K562 (cell line): ENCODE results near the gene TAF11. TPM values are rescaled to one million over a fixed set of nuclear protein-coding genes. Genes with fewer than 3 reads are reported as not detected.

Experiments
- polyA plus RNA-seq, 8 experiments: library from polyadenylated mRNA; depleted of rRNA in 4 of 8; stranded (reverse) in 5 of 8; unstranded in 3 of 8; fragments of >200 nt; fragmentation: Nextera tagmentation in 2 of 8; fragmentation: Illumina TruSeq in 1 of 8; extraction: Ambion mirVana in 2 of 8; extraction: Trizol in 1 of 8; gene quantifications; 2 replicates each; pipeline versions ENCODE4 v1.2.1 to v1.2.3, GENCODE V29; 2011 to 2014; ENCODE audit warnings: inconsistent platforms in 1 of 8, missing spikeins in 1 of 8
- total RNA-seq, 7 experiments: library from RNA; depleted of rRNA in 6 of 7; stranded (reverse); fragments of >200 nt in 6 of 7; fragmentation: Illumina TruSeq in 2 of 7; extraction: Trizol in 2 of 7; gene quantifications; 2 replicates each; pipeline versions ENCODE4 v1.2.1 to v1.2.3, GENCODE V29; 2011 to 2021; ENCODE audit warnings: low replicate concordance in 1 of 7

Gene TAF11
- total and polyA plus RNA-seq, 9 of the 15 experiments (the other 6 are each of a cell fraction or from before 2014, with no cell fraction given): 40.9 to 91.9 (median 71.9) TPM

Other genes starting within 250 kb of the TAF11 start
- 35.7 and 44.7 TPM in 2 replicates for gene ILRUN, start 191.3 kb downstream of the TAF11 start, total RNA-seq (2014; rRNA removed)
- 54.9 and 57.6 TPM in 2 replicates for gene ILRUN, start 191.3 kb downstream of the TAF11 start, total RNA-seq (2014; rRNA removed; fragmentation: Illumina TruSeq; extraction: Trizol)
- gene ILRUN, start 191.3 kb downstream of the TAF11 start, total RNA-seq (2015; rRNA removed; fragmentation: Illumina TruSeq; extraction: Trizol): 53.4 and 55.0 TPM in 2 replicates
- 74.5 and 78.9 TPM in 2 replicates for gene ILRUN, start 191.3 kb downstream of the TAF11 start, total RNA-seq (2021)
- 62.1 and 66.1 TPM in 2 replicates for gene ILRUN, start 191.3 kb downstream of the TAF11 start, polyA plus RNA-seq (2011; rRNA removed)
- gene ILRUN, start 191.3 kb downstream of the TAF11 start, polyA plus RNA-seq (2014; fragmentation: Illumina TruSeq; extraction: Trizol): 70.0 and 74.7 TPM in 2 replicates
- gene ILRUN, start 191.3 kb downstream of the TAF11 start, polyA plus RNA-seq (2014; fragmentation: Nextera tagmentation; extraction: Ambion mirVana): 10 to 100 TPM; 24.9 to 30.7 TPM
- gene ILRUN, start 191.3 kb downstream of the TAF11 start, polyA plus RNA-seq (2014; rRNA removed): 42.8 and 44.2 TPM in 2 replicates
- gene SNRPC, start 130.5 kb downstream of the TAF11 start, total RNA-seq (2014; rRNA removed): 500 and 634 TPM in 2 replicates
- 430 and 439 TPM in 2 replicates for gene SNRPC, start 130.5 kb downstream of the TAF11 start, total RNA-seq (2014; rRNA removed; fragmentation: Illumina TruSeq; extraction: Trizol)
- gene SNRPC, start 130.5 kb downstream of the TAF11 start, total RNA-seq (2015; rRNA removed; fragmentation: Illumina TruSeq; extraction: Trizol): 488 and 508 TPM in 2 replicates
- gene SNRPC, start 130.5 kb downstream of the TAF11 start, total RNA-seq (2021): 415 and 433 TPM in 2 replicates
- gene SNRPC, start 130.5 kb downstream of the TAF11 start, polyA plus RNA-seq (2011; rRNA removed): 495 and 598 TPM in 2 replicates
- gene SNRPC, start 130.5 kb downstream of the TAF11 start, polyA plus RNA-seq (2014; fragmentation: Illumina TruSeq; extraction: Trizol): 868 and 905 TPM in 2 replicates
- 100 to 1,000 TPM; 697 to 889 TPM for gene SNRPC, start 130.5 kb downstream of the TAF11 start, polyA plus RNA-seq (2014; fragmentation: Nextera tagmentation; extraction: Ambion mirVana)
- 808 and 854 TPM in 2 replicates for gene SNRPC, start 130.5 kb downstream of the TAF11 start, polyA plus RNA-seq (2014; rRNA removed)
- 14.8 and 16.7 TPM in 2 replicates for gene BLTP3A, start 96.0 kb downstream of the TAF11 start, total RNA-seq (2014; rRNA removed)
- 21.5 and 24.6 TPM in 2 replicates for gene BLTP3A, start 96.0 kb downstream of the TAF11 start, total RNA-seq (2014; rRNA removed; fragmentation: Illumina TruSeq; extraction: Trizol)
- gene BLTP3A, start 96.0 kb downstream of the TAF11 start, total RNA-seq (2015; rRNA removed; fragmentation: Illumina TruSeq; extraction: Trizol): 13.3 and 14.0 TPM in 2 replicates
- 30.2 and 34.6 TPM in 2 replicates for gene BLTP3A, start 96.0 kb downstream of the TAF11 start, total RNA-seq (2021)
- gene BLTP3A, start 96.0 kb downstream of the TAF11 start, polyA plus RNA-seq (2011; rRNA removed): 29.3 and 33.0 TPM in 2 replicates
- 26.6 and 27.2 TPM in 2 replicates for gene BLTP3A, start 96.0 kb downstream of the TAF11 start, polyA plus RNA-seq (2014; fragmentation: Illumina TruSeq; extraction: Trizol)
- 1 to 10 TPM; 7.5 to 7.7 TPM for gene BLTP3A, start 96.0 kb downstream of the TAF11 start, polyA plus RNA-seq (2014; fragmentation: Nextera tagmentation; extraction: Ambion mirVana)
- 15.5 and 17.9 TPM in 2 replicates for gene BLTP3A, start 96.0 kb downstream of the TAF11 start, polyA plus RNA-seq (2014; rRNA removed)
- gene ANKS1A, start 1.2 kb upstream of the TAF11 start, total RNA-seq (2014; rRNA removed): 6.2 and 8.7 TPM in 2 replicates
- 3.6 and 4.3 TPM in 2 replicates for gene ANKS1A, start 1.2 kb upstream of the TAF11 start, total RNA-seq (2014; rRNA removed; fragmentation: Illumina TruSeq; extraction: Trizol)
- gene ANKS1A, start 1.2 kb upstream of the TAF11 start, total RNA-seq (2015; rRNA removed; fragmentation: Illumina TruSeq; extraction: Trizol): 5.3 and 5.7 TPM in 2 replicates
- 11.6 and 13.8 TPM in 2 replicates for gene ANKS1A, start 1.2 kb upstream of the TAF11 start, total RNA-seq (2021)
- gene ANKS1A, start 1.2 kb upstream of the TAF11 start, polyA plus RNA-seq (2011; rRNA removed): 3.8 and 6.2 TPM in 2 replicates
- 9.4 and 9.8 TPM in 2 replicates for gene ANKS1A, start 1.2 kb upstream of the TAF11 start, polyA plus RNA-seq (2014; fragmentation: Illumina TruSeq; extraction: Trizol)
- 1 to 10 TPM; 1.1 to 1.5 TPM for gene ANKS1A, start 1.2 kb upstream of the TAF11 start, polyA plus RNA-seq (2014; fragmentation: Nextera tagmentation; extraction: Ambion mirVana)
- gene ANKS1A, start 1.2 kb upstream of the TAF11 start, polyA plus RNA-seq (2014; rRNA removed): 5.4 and 5.7 TPM in 2 replicates